B cell (primary cell): ENCODE measurements around the gene AP2B1. TPM values are rescaled to one million over a fixed set of nuclear protein-coding genes. Genes with fewer than 3 reads are reported as not detected.

Experiments
- ATAC-seq: fragments of 200-7000 bp; cut with Tn5 transposase; one replicate; pipeline ENCODE4 v1.10.0; 2021; ENCODE audit warnings: low read depth, mild to moderate bottlenecking, moderate number of reproducible peaks, moderate library complexity
- CTCF ChIA-PET: fragments of 350-600 bp; sonication (Branson Sonifier 250); formaldehyde crosslinking; loops from one replicate; lab custom pipeline; 2021; ENCODE audit warnings: antibody characterized with exemption, inconsistent platforms; lab: Charles Lee
- POLR2A ChIA-PET: fragments of 350-600 bp; sonication (Branson Sonifier 250); formaldehyde crosslinking; loops from one replicate; lab custom pipeline; 2021; ENCODE audit warnings: antibody characterized with exemption; lab: Charles Lee
- DNase-seq: peaks from one replicate; pipeline ENCODE4 v3.0.0; 2013
- H2AFZ ChIP-seq: 2 replicates; pipeline ENCODE4 v1.6.1; 2012; ENCODE audit warnings: mild to moderate bottlenecking, low read depth, low read length; ENCODE audit not compliant: insufficient read depth, poor library complexity, severe bottlenecking
- H3K27ac ChIP-seq, 2 donors: 1 replicate in 1 of 2; 2 replicates in 1 of 2; pipeline ENCODE4 v1.5.1; 2012 to 2013; ENCODE audit warnings: low read length in 2 of 2, mild to moderate bottlenecking in 2 of 2, moderate library complexity in 1 of 2
- H3K27me3 ChIP-seq, 4 experiments: fragments of 200-600 bp in 1 of 4; sonication (generic) in 1 of 4; replicated peaks in 1 of 4; 1 replicate in 2 of 4; 2 replicates in 2 of 4; pipeline versions ENCODE4 v1.6.1 to v1.7.0; 2013 to 2016; ENCODE audit warnings: low read length in 3 of 4, mild to moderate bottlenecking in 2 of 4, mixed read lengths in 1 of 4, moderate library complexity in 1 of 4; ENCODE audit not compliant: insufficient read depth in 4 of 4, control insufficient read depth in 3 of 4; ENCODE audit errors: control extremely low read depth in 1 of 4
- H3K36me3 ChIP-seq, 2 experiments: replicated peaks in 1 of 2; 1 replicate in 1 of 2; 2 replicates in 1 of 2; pipeline versions ENCODE4 v1.6.1 to v1.7.1; 2013; ENCODE audit warnings: low read length in 1 of 2; ENCODE audit not compliant: insufficient read depth in 2 of 2, control insufficient read depth in 1 of 2; ENCODE audit errors: control extremely low read depth in 1 of 2, extremely low read depth in 1 of 2
- H3K4me1 ChIP-seq, 2 donors: fragments of 200-600 bp in 1 of 2; sonication (generic) in 1 of 2; 1 replicate in 1 of 2; 2 replicates in 1 of 2; pipeline versions ENCODE4 v1.5.1 to v1.6.1; 2013 to 2017; ENCODE audit warnings: low read length in 2 of 2; ENCODE audit not compliant: control insufficient read depth in 2 of 2, insufficient read depth in 2 of 2
- H3K4me2 ChIP-seq: replicated peaks from 2 replicates; pipeline ENCODE3; 2012; ENCODE audit warnings: mild to moderate bottlenecking, low read depth, low read length; ENCODE audit not compliant: poor library complexity, severe bottlenecking
- H3K4me3 ChIP-seq, 5 experiments: fragments of 200-600 bp in 1 of 5; sonication (generic) in 1 of 5; 1 replicate in 3 of 5; 2 replicates in 2 of 5; pipeline versions ENCODE4 v1.5.1 to v1.7.0; 2011 to 2016; ENCODE audit warnings: low read length in 4 of 5, mild to moderate bottlenecking in 4 of 5, low read depth in 2 of 5, control low read depth in 1 of 5, moderate library complexity in 1 of 5; ENCODE audit not compliant: insufficient read depth in 1 of 5; ENCODE audit errors: control extremely low read depth in 1 of 5, extremely low read depth in 1 of 5
- H3K79me2 ChIP-seq: fragments of 200-600 bp; sonication (generic); one replicate; pipeline ENCODE4 v1.6.0; 2016; ENCODE audit warnings: low read length; ENCODE audit not compliant: control insufficient read depth, insufficient read depth
- H3K9ac ChIP-seq: fragments of 200-600 bp; sonication (generic); 2 replicates; pipeline ENCODE4 v1.6.1; 2017; ENCODE audit warnings: mild to moderate bottlenecking, low read length, moderate library complexity
- H3K9me3 ChIP-seq, 3 donors: one replicate each; pipeline versions ENCODE4 v1.6.1 to v1.7.1; 2013; ENCODE audit warnings: low read length in 2 of 3; ENCODE audit not compliant: control insufficient read depth in 2 of 3, insufficient read depth in 1 of 3; ENCODE audit errors: control extremely low read depth in 1 of 3
- H4K20me1 ChIP-seq: 2 replicates; pipeline ENCODE4 v1.6.0; 2012; ENCODE audit warnings: mild to moderate bottlenecking, low read length; ENCODE audit not compliant: insufficient read depth, control insufficient read depth, poor library complexity, severe bottlenecking
- H3K27ac Mint-ChIP-seq: one replicate; pipeline ENCODE4 v1.8.0; 2021; ENCODE audit warnings: mixed read lengths
- H3K27me3 Mint-ChIP-seq: one replicate; pipeline ENCODE4 v1.8.0; 2021; ENCODE audit warnings: mixed read lengths
- H3K4me1 Mint-ChIP-seq: one replicate; pipeline ENCODE4 v1.8.0; 2021; ENCODE audit warnings: mixed read lengths
- H3K4me3 Mint-ChIP-seq: one replicate; pipeline ENCODE4 v1.8.0; 2021; ENCODE audit warnings: mixed read lengths
- H3K9me3 Mint-ChIP-seq: one replicate; pipeline ENCODE4 v1.8.0; 2022; ENCODE audit warnings: mixed read lengths; ENCODE audit not compliant: insufficient read depth
- CTCF ChIP-seq: fragments of 200-600 bp; IDR thresholded peaks from one replicate; pipeline ENCODE4 v1.8.0; 2022; ENCODE audit warnings: antibody characterized with exemption, mild to moderate bottlenecking
- EZH2 ChIP-seq: IDR thresholded peaks from 2 replicates; pipeline ENCODE4 v1.6.1; 2012; ENCODE audit warnings: borderline replicate concordance, low read depth, mild to moderate bottlenecking, moderate library complexity, low read length; ENCODE audit not compliant: insufficient read depth, poor library complexity, severe bottlenecking
- WGBS: methylation state at CpG from one replicate; pipeline ENCODE4 v1.1.5; 2013; ENCODE audit warnings: missing lambda C conversion rate; ENCODE audit not compliant: insufficient coverage; 5-methylcytosine and 5-hydroxymethylcytosine counted together
- intact Hi-C: fragments of 100-400 bp; cut with micrococcal nuclease; formaldehyde crosslinking; loops from one replicate; pipeline ENCODE4 v1.10.0; 2022
- polyA plus RNA-seq: library from polyadenylated mRNA; depleted of rRNA; stranded (reverse); fragments of >200 nt; gene quantifications from 2 replicates; pipeline ENCODE4 v1.2.3, GENCODE V29; 2012
- total RNA-seq, 2 donors: library from RNA; stranded (reverse); fragments of 120-200 nt in 1 of 2; gene quantifications; 1 replicate in 1 of 2; 2 replicates in 1 of 2; pipeline versions ENCODE4 v1.2.3 to v1.2.4, GENCODE V29; 2013 to 2022

AP2B1 gene
- total and polyA plus RNA-seq, 2 donors (not counting 1 experiment from before 2014, with no cell fraction given): 33.1 to 123 TPM

- peaks cover 11% of the 10 kb centered on the region for H3K27me3 Mint-ChIP-seq
- no peaks in the 10 kb centered on the region for H3K9me3 Mint-ChIP-seq
- POLR2A ChIA-PET: no interaction called here
- Histone ChIP-seq H3K9ac (no peak overlapping the region), H3K9me3 (no peaks in the 10 kb centered on the region), H3K4me1 (peaks cover 9 to 11% of the 10 kb centered on the region in 2 donors), H3K36me3 (peaks cover 7 to 32% of the 10 kb centered on the region in 2 experiments), H4K20me1 (no peaks in the 10 kb centered on the region), H3K27me3 (peaks cover 0 to 12% (median 0%) of the 10 kb centered on the region in 4 experiments), H3K79me2 (no peaks in the 10 kb centered on the region), H3K27ac (no peak overlapping the region), H3K4me3 (no peak overlapping the region), H3K4me2 (no peak overlapping the region), H2AFZ (no peak overlapping the region)
- no peak overlapping the region for H3K27ac Mint-ChIP-seq
- no peak overlapping the region for H3K4me3 Mint-ChIP-seq
- ATAC-seq (no peak), DNase-seq (no peak)
- TF ChIP-seq CTCF (no peak), EZH2 (no peak)
- CTCF ChIA-PET: interaction anchor here (1.2 kb wide), 1 partner anchor 11 kb away, joined by 3 read pairs; no protein-coding TSS in a partner anchor
- intact Hi-C loops: no loop called here
- peaks cover 15% of the 10 kb centered on the region for H3K4me1 Mint-ChIP-seq
- WGBS: 92% methylated on average over 2 of the region's 3 CpGs
These were observed 141.4 kb downstream of the AP2B1 start for GRCh38 chr17:35728551-35728950.

DNA sequence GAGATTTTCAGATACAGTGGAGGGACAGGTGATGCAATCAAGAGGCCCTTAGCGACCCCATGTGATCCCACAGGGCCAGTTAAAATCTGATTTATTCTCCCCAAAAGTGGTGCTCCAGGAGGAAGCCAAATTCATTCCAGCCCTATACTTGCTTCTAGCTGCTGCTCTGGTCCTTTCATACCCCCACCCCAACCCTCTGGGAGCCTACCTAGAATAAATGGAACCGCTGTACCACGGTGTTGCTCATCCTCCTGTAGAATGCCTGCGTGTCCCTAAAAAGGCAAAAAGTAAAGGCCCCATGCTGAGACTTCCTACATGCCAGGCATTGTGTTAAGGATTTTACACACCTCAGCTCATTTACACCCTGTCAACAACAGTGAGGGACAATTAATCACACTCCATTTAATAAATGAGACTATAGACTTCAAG, 142.3 kb downstream of the AP2B1 start:
- Mint-ChIP-seq H3K9me3 (no peaks in the 10 kb centered on the region), H3K4me1 (peaks cover 15% of the 10 kb centered on the region), H3K27ac (no peak overlapping the region), H3K27me3 (peaks cover 11% of the 10 kb centered on the region), H3K4me3 (peak overlapping the region; percentile 13)
- H4K20me1 ChIP-seq: no peaks in the 10 kb centered on the region
- H3K27me3 ChIP-seq: peaks cover 0 to 12% (median 0%) of the 10 kb centered on the region in 4 experiments
- intact Hi-C loops: no loop called here
- no peaks in the 10 kb centered on the region for H3K79me2 ChIP-seq
- POLR2A ChIA-PET: interaction anchor here (0.5 kb wide), 1 partner anchor 1573 kb away, joined by 3 read pairs; no protein-coding TSS in a partner anchor
- H2AFZ ChIP-seq: no peak overlapping the region
- peaks cover 9 to 11% of the 10 kb centered on the region in 2 donors for H3K4me1 ChIP-seq
- H3K9ac ChIP-seq: no peak overlapping the region
- 97% methylated on average over 4 of the region's 4 CpGs for WGBS
- no peak for TF ChIP-seq EZH2
- no peak for TF ChIP-seq CTCF
- H3K4me3 ChIP-seq: no peak overlapping the region
- no peak for DNase-seq
- peaks cover 5 to 23% of the 10 kb centered on the region in 2 experiments for H3K36me3 ChIP-seq
- no peak overlapping the region for H3K4me2 ChIP-seq
- no peak for ATAC-seq
- no peak overlapping the region for H3K27ac ChIP-seq
- H3K9me3 ChIP-seq: no peaks in the 10 kb centered on the region
- CTCF ChIA-PET: no interaction called here
